NCI-H1436 (cell line): ENCODE measurements around the gene OOSP4B.
"Not testable (repeated sequence)": the region's sequence is repeated elsewhere in the genome, so short reads cannot be mapped to it uniquely, and the experiment has no call there.

ENCODE experiments used
- DNase-seq: peaks from one replicate; lab custom pipeline; 2025; lab: John Stamatoyannopoulos, UW

OOSP4B gene

GRCh38 chr11:60016881-60017280 lies at the start of gene OOSP4B:
Gene OOSP4B, plus strand, starts transcription at chr11:60017181.
- DNase-seq = no peak

GRCh38 chr11:59967677-59968394 lies 49.1 kb upstream of the OOSP4B start:
- no peak for DNase-seq

GRCh38 chr11:59968395-59968783 lies 48.6 kb upstream of the OOSP4B start:
- DNase-seq = no peak

- DNase-seq = no peak
Observed at GRCh38 chr11:59973097-59973496, 43.9 kb upstream of the OOSP4B start.

GRCh38 chr11:59981106-59981770 lies 35.7 kb upstream of the OOSP4B start:
- DNase-seq = no peak

GRCh38 chr11:59982037-59982436 lies 34.9 kb upstream of the OOSP4B start:
- DNase-seq = not testable (repeated sequence)

GRCh38 chr11:59983212-59983611 lies 33.8 kb upstream of the OOSP4B start:
- no peak for DNase-seq

- DNase-seq = no peak
Observed at GRCh38 chr11:59984368-59984767, 32.6 kb upstream of the OOSP4B start.

- no peak for DNase-seq
Observed at GRCh38 chr11:59990421-59990820, 26.6 kb upstream of the OOSP4B start.

GRCh38 chr11:59992425-59992824 lies 24.6 kb upstream of the OOSP4B start:
- DNase-seq = no peak

GRCh38 chr11:59997800-59998199 lies 19.2 kb upstream of the OOSP4B start:
- no peak for DNase-seq

GRCh38 chr11:59999691-60000090 lies 17.3 kb upstream of the OOSP4B start:
- DNase-seq = no peak

GRCh38 chr11:60003729-60004128 lies 13.3 kb upstream of the OOSP4B start:
- no peak for DNase-seq

- DNase-seq = no peak
Observed at GRCh38 chr11:60005360-60005759, 11.6 kb upstream of the OOSP4B start.

- DNase-seq = no peak
Observed at GRCh38 chr11:60018058-60018457, 1.1 kb downstream of the OOSP4B start.

GRCh38 chr11:60020376-60020775 lies 3.4 kb downstream of the OOSP4B start:
- DNase-seq = not testable (repeated sequence)

- no peak for DNase-seq
Observed at GRCh38 chr11:60029015-60029632, 12.1 kb downstream of the OOSP4B start.

- no peak for DNase-seq
Observed at GRCh38 chr11:60040109-60040508, 23.1 kb downstream of the OOSP4B start, which contains the start of gene OOSP2. Gene OOSP2, plus strand, starts transcription at chr11:60040409. Its CDS starts 51 bp downstream, at chr11:60040460.

- DNase-seq = not testable (repeated sequence)
Observed at GRCh38 chr11:60050422-60050821, 33.4 kb downstream of the OOSP4B start.

GRCh38 chr11:60050839-60051238 lies 33.9 kb downstream of the OOSP4B start:
- not testable (repeated sequence) for DNase-seq

- no peak for DNase-seq
Observed at GRCh38 chr11:60056349-60056969, 39.5 kb downstream of the OOSP4B start, which contains the start of gene MS4A3. Gene MS4A3, plus strand, starts transcription at chr11:60056665. Its CDS starts 4,496 bp downstream, at chr11:60061161.

GRCh38 chr11:60059052-60059451 lies 42.1 kb downstream of the OOSP4B start:
- DNase-seq = no peak
